Stimulated activated naive CD8-positive, alpha-beta T cell treated with anti-CD3 and anti-CD28 coated beads, Interleukin-15, Interleukin-2, amounts not matched to agents 100 U/mL and 50 U/mL, for 24 hours (primary cell): ENCODE data around the gene IFT43.

Experiments
- ATAC-seq: fragments of 150-1000 bp; cut with Tn5 transposase; one replicate; pipeline ENCODE4 v1.10.0; 2021
- DNase-seq: peaks from one replicate; pipeline ENCODE4 v3.0.0; 2021

Gene IFT43

GRCh38 chr14:76113691-76114090, 128.1 kb downstream of the IFT43 start:
- ATAC-seq = no peak
- DNase-seq = no peak

GRCh38 chr14:76115010-76115422, 129.5 kb downstream of the IFT43 start:
- no peak for ATAC-seq

GRCh38 chr14:76117789-76118484, 132.4 kb downstream of the IFT43 start:
- no peak for ATAC-seq
- no peak for DNase-seq

More at GRCh38 chr14:76115010-76115422, 129.5 kb downstream of the IFT43 start:
- no peak for DNase-seq

- no peak for DNase-seq
- no peak for ATAC-seq
Measured at GRCh38 chr14:76118594-76118993, 133.0 kb downstream of the IFT43 start.

- ATAC-seq (no peak), DNase-seq (no peak)
Measured at GRCh38 chr14:76121089-76121748, 135.7 kb downstream of the IFT43 start.

- no peak for ATAC-seq
Measured at GRCh38 chr14:76123426-76124225, 138.1 kb downstream of the IFT43 start.

GRCh38 chr14:76125511-76125910, 139.9 kb downstream of the IFT43 start:
- no peak for ATAC-seq
- DNase-seq = no peak

More at GRCh38 chr14:76123426-76124225, 138.1 kb downstream of the IFT43 start:
- DNase-seq = no peak

GRCh38 chr14:76126076-76126475, 140.5 kb downstream of the IFT43 start:
- ATAC-seq (no peak), DNase-seq (no peak)

- DNase-seq = no peak
- peak; percentile 28 for ATAC-seq
Measured at GRCh38 chr14:76129851-76130576, 144.5 kb downstream of the IFT43 start.

GRCh38 chr14:76131071-76131965, 145.8 kb downstream of the IFT43 start:
- DNase-seq (no peak), ATAC-seq (no peak)

GRCh38 chr14:76133103-76133502, 147.5 kb downstream of the IFT43 start:
- ATAC-seq (no peak), DNase-seq (no peak)
